Lung (tissue), 12 donors: ENCODE data around the gene HLTF. TPM values are rescaled to one million over a fixed set of nuclear protein-coding genes. Genes with fewer than 3 reads are reported as not detected.
A peak's percentile ranks its signal among the peaks of the same experiment; 100 is the strongest.

Experiments
- ATAC-seq: fragments of 200-7000 bp; cut with Tn5 transposase; one replicate; pipeline ENCODE4 v1.9.1; 2020; ENCODE audit warnings: moderate number of reproducible peaks; ENCODE audit not compliant: insufficient read depth, low FRiP score
- DNase-seq, 3 donors: peaks; one replicate each; pipeline ENCODE4 v3.0.0-alpha.2; 2013 to 2017
- H3K27ac ChIP-seq, 2 donors: one replicate each; pipeline ENCODE4 v1.5.1; 2013; ENCODE audit warnings: mild to moderate bottlenecking in 2 of 2, moderate library complexity in 2 of 2, control low read depth in 1 of 2, inconsistent platforms in 1 of 2, low read depth in 1 of 2, low read length in 1 of 2
- H3K27me3 ChIP-seq, 3 donors: one replicate each; pipeline ENCODE4 v1.5.1; 2013; ENCODE audit warnings: low read length in 2 of 3; ENCODE audit not compliant: control insufficient read depth in 3 of 3, insufficient read depth in 3 of 3
- H3K36me3 ChIP-seq, 4 donors: one replicate each; pipeline ENCODE4 v1.5.1; 2013; ENCODE audit warnings: low read length in 4 of 4, mild to moderate bottlenecking in 1 of 4, moderate library complexity in 1 of 4; ENCODE audit not compliant: control insufficient read depth in 4 of 4, insufficient read depth in 4 of 4
- H3K4me1 ChIP-seq, 5 donors: one replicate each; pipeline ENCODE4 v1.5.1; 2013; ENCODE audit warnings: low read length in 5 of 5, mild to moderate bottlenecking in 2 of 5, moderate library complexity in 1 of 5; ENCODE audit not compliant: control insufficient read depth in 5 of 5, insufficient read depth in 5 of 5
- H3K4me3 ChIP-seq: one replicate; pipeline ENCODE4 v1.5.1; 2013; ENCODE audit warnings: mild to moderate bottlenecking, control low read depth, moderate library complexity
- H3K9ac ChIP-seq, 2 donors: one replicate each; pipeline ENCODE4 v1.5.1; 2013; ENCODE audit warnings: low read length in 2 of 2, control low read depth in 1 of 2; ENCODE audit not compliant: insufficient read depth in 1 of 2
- H3K9me3 ChIP-seq, 4 donors: one replicate each; pipeline ENCODE4 v1.5.1; 2013; ENCODE audit warnings: low read length in 3 of 4, mild to moderate bottlenecking in 1 of 4, moderate library complexity in 1 of 4; ENCODE audit not compliant: control insufficient read depth in 4 of 4, insufficient read depth in 3 of 4
- CTCF ChIP-seq: IDR thresholded peaks from 2 replicates; pipeline ENCODE4 v1.5.1; 2012; ENCODE audit warnings: mild to moderate bottlenecking; ENCODE audit errors: control extremely low read depth, extremely low read depth
- WGBS, 2 donors: extraction: QIAGEN DNeasy Blood & Tissue Kit; methylation state at CpG; one replicate each; pipeline ENCODE4 v1.1.7; 2013; 5-methylcytosine and 5-hydroxymethylcytosine counted together
- polyA plus RNA-seq, 2 donors: library from polyadenylated mRNA; stranded (reverse); fragments of 200-250 nt; gene quantifications; one replicate each; pipeline ENCODE4 v1.2.1, GENCODE V29; 2013
- total RNA-seq, 2 donors: library from RNA; depleted of rRNA in 1 of 2; stranded (reverse); fragments of >200 nt in 1 of 2; gene quantifications; one replicate each; pipeline ENCODE4 v1.2.1, GENCODE V29; 2014 to 2021
- donor health status: control.
- donor health status: control.
- donor health status: Bipolar disorder and iron deficiency.
- donor health status: healthy.
- donor health status: DM: yes; HTN: yes; CAD: no.

The HLTF gene
- total and polyA plus RNA-seq, 4 donors: 3.6 to 54.7 (median 12.6) TPM

DNA sequence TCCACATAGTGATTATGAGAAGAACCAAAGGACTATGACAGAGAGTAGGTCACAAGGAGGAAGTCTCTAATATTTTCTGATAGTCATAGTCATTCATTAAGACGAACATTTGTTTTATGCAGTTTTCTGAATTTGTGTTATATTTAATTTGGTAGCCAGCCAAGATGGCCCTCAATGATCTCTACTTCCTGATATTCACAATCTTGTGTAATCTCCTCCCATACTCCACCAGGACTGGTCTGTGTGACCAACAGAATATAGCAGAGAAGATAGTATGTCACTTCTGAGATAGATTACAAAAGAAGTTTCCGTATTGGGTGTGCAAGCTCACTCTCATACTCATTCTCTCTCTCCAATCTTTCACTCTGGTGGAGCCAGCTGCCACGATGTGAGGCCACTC is 30.8 kb downstream of the HLTF start:
- Histone ChIP-seq H3K36me3 (peaks cover 5 to 31% (median 16%) of the 10 kb centered on the region in 4 donors), H3K4me3 (no peak overlapping the region), H3K27ac (no peak overlapping the region), H3K27me3 (no peaks in the 10 kb centered on the region), H3K9ac (no peak overlapping the region), H3K4me1 (no peaks in the 10 kb centered on the region), H3K9me3 (no peaks in the 10 kb centered on the region)
- TF ChIP-seq CTCF: no peak
- DNase-seq (peak in 1 of 3 donors; percentile 4), ATAC-seq (no peak)
- 64 to 81% methylated on average over 3 of the region's 3 CpGs for WGBS, 2 donors

- Histone ChIP-seq H3K27me3 (no peaks in the 10 kb centered on the region), H3K4me1 (peaks cover 0 to 3% (median 0%) of the 10 kb centered on the region in 5 donors), H3K9me3 (no peaks in the 10 kb centered on the region), H3K36me3 (peaks cover 0 to 46% (median 14%) of the 10 kb centered on the region in 4 donors), H3K4me3 (no peak overlapping the region), H3K9ac (no peak overlapping the region), H3K27ac (no peak overlapping the region)
- DNase-seq: no peak
- ATAC-seq: no peak
- 93 to 95% methylated on average over 5 of the region's 5 CpGs for WGBS, 2 donors
- TF ChIP-seq CTCF: no peak
These were observed 41.8 kb downstream of the HLTF start for GRCh38 chr3:149044339-149045083.

DNA sequence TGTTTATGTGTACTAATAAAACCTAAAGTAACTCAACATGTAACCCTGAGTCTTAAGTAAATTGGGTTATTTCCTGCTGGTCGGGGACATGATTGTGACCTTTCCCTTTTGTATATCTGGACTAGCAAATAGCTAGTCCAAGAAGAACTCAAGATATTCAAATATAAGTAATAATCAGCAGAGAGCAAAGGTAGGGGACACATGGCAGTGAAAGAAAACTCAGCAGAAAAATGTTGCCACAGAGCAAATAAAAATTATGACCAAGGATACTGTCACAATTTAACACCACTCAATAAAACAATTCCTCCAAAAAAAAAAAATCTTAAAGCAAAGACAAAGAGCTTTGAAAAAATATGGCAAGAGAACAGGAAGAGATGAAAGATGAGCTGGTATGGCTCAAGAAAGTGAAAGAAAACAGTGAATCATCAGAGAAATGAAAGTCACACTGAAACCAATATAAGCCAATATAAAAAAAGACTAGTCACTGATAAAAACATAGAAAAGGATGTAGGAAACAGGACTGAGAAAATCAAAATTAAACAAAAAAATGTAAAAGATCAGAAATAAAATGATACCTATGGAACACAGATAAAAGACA is 43.4 kb downstream of the HLTF start:
- Histone ChIP-seq H3K4me1 (peaks cover 0 to 3% (median 0%) of the 10 kb centered on the region in 5 donors), H3K9ac (no peak overlapping the region), H3K4me3 (no peak overlapping the region), H3K9me3 (no peaks in the 10 kb centered on the region), H3K27me3 (no peaks in the 10 kb centered on the region), H3K27ac (no peak overlapping the region), H3K36me3 (peaks cover 4 to 47% (median 23%) of the 10 kb centered on the region in 4 donors)
- DNase-seq (no peak), ATAC-seq (no peak)
- 58 to 60% methylated on average over 1 of the region's 1 CpG for WGBS, 2 donors
- no peak for TF ChIP-seq CTCF
